Colonic mucosa (tissue), 4 donors: ENCODE results near the gene MYO18A. TPM values are rescaled to one million over a fixed set of nuclear protein-coding genes. Genes with fewer than 3 reads are reported as not detected.

Source experiments
- DNase-seq: peaks from one replicate; pipeline ENCODE4 v3.0.0-alpha.2; 2020
- H3K27ac ChIP-seq: fragments of 200-600 bp; one replicate; pipeline ENCODE4 v1.8.0; 2021
- H3K27me3 ChIP-seq: fragments of 200-600 bp; one replicate; pipeline ENCODE4 v1.8.0; 2021
- H3K36me3 ChIP-seq: fragments of 200-600 bp; one replicate; pipeline ENCODE4 v1.8.0; 2021
- H3K4me1 ChIP-seq: fragments of 200-600 bp; one replicate; pipeline ENCODE4 v1.8.0; 2021; ENCODE audit warnings: mild to moderate bottlenecking
- H3K4me3 ChIP-seq: fragments of 200-600 bp; one replicate; pipeline ENCODE4 v1.8.0; 2021
- H3K9ac ChIP-seq, 2 donors: one replicate each; pipeline ENCODE4 v1.7.0; 2013; ENCODE audit warnings: control low read depth in 2 of 2, low read depth in 2 of 2, low read length in 2 of 2
- H3K9me3 ChIP-seq: fragments of 200-600 bp; one replicate; pipeline ENCODE4 v1.8.0; 2021
- intact Hi-C: fragments of 100-400 bp; cut with DNase I; formaldehyde crosslinking; loops from one replicate; pipeline ENCODE4 v1.14.1; 2022
- total RNA-seq, 2 donors: library from RNA; stranded (reverse); fragmentation: NEBNext Ultra II Directional in 1 of 2; extraction: Animal tissue kit (Norgen Biotek cat#: 25700) in 1 of 2; gene quantifications; one replicate each; pipeline ENCODE4 v1.2.1, GENCODE V29; 2021
- TF ChIP-seq, protein P1 (sequence below): fragments of 200-600 bp; IDR thresholded peaks from one replicate; pipeline ENCODE4 v1.8.0; 2022; ENCODE audit warnings: antibody characterized with exemption, mild to moderate bottlenecking
- donor health status: healthy.
- donor health status: DM: no; HTN: no; CAD: no.
- donor health status: DM: no; HTN: no; CAD: no.

Gene MYO18A
- total RNA-seq, 2 donors from 2014 or later: 63.3 to 112 TPM

DNA sequence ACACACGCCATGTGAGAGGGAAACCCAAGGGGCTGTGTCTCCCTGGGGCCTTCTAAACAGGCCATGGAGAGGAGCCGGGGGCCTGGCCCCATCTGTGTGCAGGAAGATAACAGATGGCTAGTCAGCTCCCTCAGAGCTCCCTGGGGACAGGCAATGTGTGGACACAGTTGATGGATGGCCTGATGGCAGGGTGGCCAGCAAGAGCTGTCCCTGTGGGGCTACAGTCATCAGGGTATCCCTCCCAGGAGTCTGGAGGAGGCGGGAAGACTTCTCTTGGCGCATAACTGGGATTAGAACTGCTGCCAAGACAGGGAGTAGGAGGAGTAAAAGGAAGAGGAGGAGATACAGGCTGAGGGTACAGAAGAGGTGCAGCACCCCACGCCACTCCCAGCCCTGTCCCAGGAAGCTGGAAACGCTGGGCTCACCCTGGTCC is 17.3 kb downstream of the MYO18A start:
- Histone ChIP-seq H3K4me1 (peaks cover 16% of the 10 kb centered on the region), H3K9me3 (no peaks in the 10 kb centered on the region), H3K36me3 (peaks cover 7% of the 10 kb centered on the region), H3K9ac (no peak overlapping the region), H3K4me3 (no peak overlapping the region), H3K27ac (no peak overlapping the region), H3K27me3 (no peaks in the 10 kb centered on the region)
- intact Hi-C loops: no loop called here
- no peak for DNase-seq
- TF ChIP-seq, protein P1, sequence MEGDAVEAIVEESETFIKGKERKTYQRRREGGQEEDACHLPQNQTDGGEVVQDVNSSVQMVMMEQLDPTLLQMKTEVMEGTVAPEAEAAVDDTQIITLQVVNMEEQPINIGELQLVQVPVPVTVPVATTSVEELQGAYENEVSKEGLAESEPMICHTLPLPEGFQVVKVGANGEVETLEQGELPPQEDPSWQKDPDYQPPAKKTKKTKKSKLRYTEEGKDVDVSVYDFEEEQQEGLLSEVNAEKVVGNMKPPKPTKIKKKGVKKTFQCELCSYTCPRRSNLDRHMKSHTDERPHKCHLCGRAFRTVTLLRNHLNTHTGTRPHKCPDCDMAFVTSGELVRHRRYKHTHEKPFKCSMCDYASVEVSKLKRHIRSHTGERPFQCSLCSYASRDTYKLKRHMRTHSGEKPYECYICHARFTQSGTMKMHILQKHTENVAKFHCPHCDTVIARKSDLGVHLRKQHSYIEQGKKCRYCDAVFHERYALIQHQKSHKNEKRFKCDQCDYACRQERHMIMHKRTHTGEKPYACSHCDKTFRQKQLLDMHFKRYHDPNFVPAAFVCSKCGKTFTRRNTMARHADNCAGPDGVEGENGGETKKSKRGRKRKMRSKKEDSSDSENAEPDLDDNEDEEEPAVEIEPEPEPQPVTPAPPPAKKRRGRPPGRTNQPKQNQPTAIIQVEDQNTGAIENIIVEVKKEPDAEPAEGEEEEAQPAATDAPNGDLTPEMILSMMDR: no peak

DNA sequence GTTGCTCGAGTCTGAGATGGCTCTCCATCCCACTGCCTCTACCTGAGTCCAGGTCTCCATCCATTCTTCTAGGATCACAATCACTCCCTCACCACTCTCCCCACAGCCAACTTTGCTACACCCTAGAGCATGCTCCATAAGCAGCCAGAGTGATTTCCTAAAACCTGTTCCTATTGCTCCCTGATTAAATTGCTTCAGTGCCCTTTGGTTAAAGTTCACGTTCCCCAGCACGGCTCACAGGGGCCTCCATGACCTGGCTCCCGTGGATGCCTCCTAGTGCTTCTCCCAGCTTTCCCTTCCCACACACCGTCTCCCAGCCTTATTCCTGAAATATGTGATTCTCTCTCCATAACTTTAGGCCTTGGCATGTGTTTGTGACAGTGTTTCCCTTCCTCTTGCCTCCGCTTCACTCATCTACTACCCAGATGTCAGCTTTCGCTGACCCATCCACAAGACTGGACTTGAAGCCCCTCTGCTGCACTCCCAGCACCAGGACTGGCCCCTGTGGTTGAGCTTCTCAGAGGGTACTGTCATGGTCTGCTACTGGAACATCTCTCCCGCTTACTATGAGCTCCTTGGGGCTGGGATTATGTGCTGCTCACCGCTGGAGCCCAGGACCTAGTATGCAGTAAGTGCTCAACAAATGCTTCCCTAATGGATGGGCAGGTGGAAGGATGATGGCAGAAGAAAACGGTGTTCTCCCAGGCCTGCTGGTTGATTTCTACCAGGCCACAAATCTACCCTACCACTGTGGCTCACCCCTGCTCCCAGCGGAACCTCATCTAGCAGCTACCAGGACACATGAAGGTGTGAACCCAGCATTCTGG is 17.9 kb downstream of the MYO18A start:
- Histone ChIP-seq H3K9ac (no peak overlapping the region), H3K27ac (no peak overlapping the region), H3K9me3 (no peaks in the 10 kb centered on the region), H3K27me3 (no peaks in the 10 kb centered on the region), H3K36me3 (peaks cover 7% of the 10 kb centered on the region), H3K4me3 (no peak overlapping the region), H3K4me1 (peaks cover 16% of the 10 kb centered on the region)
- TF ChIP-seq, protein P1: no peak
- no peak for DNase-seq
- intact Hi-C loops: no loop called here

DNA sequence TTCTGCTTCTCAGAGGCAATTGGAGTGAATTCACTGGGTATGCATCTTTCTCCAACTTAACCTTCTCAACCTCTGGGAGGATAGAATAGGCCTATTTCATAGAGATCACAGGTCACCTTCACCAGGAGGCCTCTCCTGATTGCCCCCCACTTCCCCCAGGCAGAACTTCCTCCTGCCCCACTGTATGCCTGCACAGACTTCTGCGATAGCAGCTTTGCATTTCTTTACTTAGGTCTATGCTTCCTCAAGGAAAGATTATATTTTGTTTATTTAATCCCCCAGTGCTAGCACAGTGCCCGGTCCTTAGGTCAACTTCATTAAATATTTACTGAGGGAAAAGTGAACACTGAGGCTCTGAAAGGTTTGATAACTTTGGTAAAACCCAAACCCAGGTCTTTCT is 19.9 kb downstream of the MYO18A start:
- no peak for DNase-seq
- H3K9me3 ChIP-seq: no peaks in the 10 kb centered on the region
- H3K4me3 ChIP-seq: no peak overlapping the region
- H3K27ac ChIP-seq: no peak overlapping the region
- no peaks in the 10 kb centered on the region for H3K27me3 ChIP-seq
- H3K4me1 ChIP-seq: peaks cover 28% of the 10 kb centered on the region
- intact Hi-C loops: no loop called here
- TF ChIP-seq, protein P1: no peak
- H3K9ac ChIP-seq: peak overlapping the region in 1 of 2 donors; percentile 13
- H3K36me3 ChIP-seq: peaks cover 3% of the 10 kb centered on the region

DNA sequence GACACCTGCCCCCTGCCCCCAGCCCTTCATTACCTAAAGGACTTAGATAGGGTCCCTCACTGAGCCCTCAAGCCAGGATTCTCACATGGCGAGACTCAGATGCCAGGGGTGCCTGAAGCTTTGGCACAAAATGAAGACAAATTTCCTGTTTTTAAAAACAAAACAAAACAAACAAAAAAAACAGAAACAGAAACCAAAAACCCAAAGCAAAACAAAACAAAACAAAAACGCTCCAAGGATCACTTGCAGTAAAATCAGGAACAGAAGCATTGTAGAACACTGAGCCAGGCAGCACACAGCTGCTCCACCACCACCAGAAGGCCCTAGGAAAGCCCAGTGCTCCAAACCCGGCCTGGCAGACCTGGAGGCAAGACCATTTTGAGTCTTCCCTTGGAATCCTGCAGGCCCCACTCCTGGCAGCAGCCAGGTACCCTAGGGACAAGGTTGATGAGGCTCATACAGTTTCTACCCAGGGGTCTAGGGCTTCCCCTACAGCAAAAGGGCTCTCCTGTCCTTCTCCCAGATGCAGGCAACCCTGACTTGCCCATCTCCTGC is 20.8 kb downstream of the MYO18A start:
- TF ChIP-seq, protein P1: no peak
- Histone ChIP-seq H3K4me3 (no peak overlapping the region), H3K9ac (peak overlapping the region; percentile 26 to 51), H3K36me3 (no peaks in the 10 kb centered on the region), H3K27ac (peak overlapping the region; percentile 14), H3K27me3 (no peaks in the 10 kb centered on the region), H3K9me3 (no peaks in the 10 kb centered on the region), H3K4me1 (peaks cover 36% of the 10 kb centered on the region)
- intact Hi-C loops: no loop called here
- DNase-seq: no peak

DNA sequence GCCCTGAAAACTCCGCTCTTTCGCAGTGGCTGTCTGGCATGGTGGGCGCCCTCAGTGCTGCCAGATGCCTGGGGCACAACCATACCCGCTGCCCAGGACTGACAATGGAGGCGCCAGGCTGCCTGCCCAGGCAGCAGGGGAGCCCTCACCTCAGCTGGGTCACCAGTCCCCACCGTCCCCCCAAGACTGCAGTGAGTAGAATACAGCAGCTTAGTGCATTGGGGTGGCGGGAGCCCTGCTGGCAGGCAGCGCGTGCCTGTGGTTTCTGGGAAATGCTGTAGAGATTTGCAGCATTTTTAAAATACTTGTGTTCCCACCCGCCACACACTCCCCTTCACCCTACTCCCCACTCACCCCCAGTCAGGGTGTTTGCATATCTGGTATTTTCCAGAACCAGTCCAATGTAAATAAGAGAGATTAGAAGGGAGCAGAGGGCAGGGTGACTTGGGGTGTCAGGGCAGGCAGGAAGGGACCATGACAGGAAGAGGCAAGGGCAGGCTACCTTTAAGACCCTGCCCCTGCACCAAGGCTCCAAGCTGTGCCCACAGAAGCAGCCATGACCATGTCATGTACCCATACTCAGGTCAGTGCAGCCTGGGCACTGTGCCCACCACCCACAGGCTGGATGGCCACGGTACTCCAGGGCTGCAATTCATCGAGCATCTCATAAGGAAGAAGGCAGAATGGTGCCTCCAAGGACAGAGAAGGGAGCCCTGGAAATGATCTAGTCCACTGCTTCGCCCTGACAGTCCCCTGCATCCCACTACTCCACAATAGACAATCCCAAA is 21.5 kb downstream of the MYO18A start:
- Histone ChIP-seq H3K9me3 (no peaks in the 10 kb centered on the region), H3K27ac (peak overlapping the region; percentile 14), H3K27me3 (no peaks in the 10 kb centered on the region), H3K4me1 (peaks cover 38% of the 10 kb centered on the region), H3K9ac (peak overlapping the region in 1 of 2 donors; percentile 26), H3K36me3 (no peaks in the 10 kb centered on the region), H3K4me3 (no peak overlapping the region)
- intact Hi-C loops: no loop called here
- DNase-seq: no peak
- TF ChIP-seq, protein P1: no peak
